B cell (primary cell): ENCODE measurements around the gene GPX2. TPM values are rescaled to one million over a fixed set of nuclear protein-coding genes. Genes with fewer than 3 reads are reported as not detected.

Experiments used
- ATAC-seq: fragments of 200-7000 bp; cut with Tn5 transposase; one replicate; pipeline ENCODE4 v1.10.0; 2021; ENCODE audit warnings: low read depth, mild to moderate bottlenecking, moderate number of reproducible peaks, moderate library complexity
- CTCF ChIA-PET: fragments of 350-600 bp; sonication (Branson Sonifier 250); formaldehyde crosslinking; loops from one replicate; lab custom pipeline; 2021; ENCODE audit warnings: antibody characterized with exemption, inconsistent platforms; lab: Charles Lee
- POLR2A ChIA-PET: fragments of 350-600 bp; sonication (Branson Sonifier 250); formaldehyde crosslinking; loops from one replicate; lab custom pipeline; 2021; ENCODE audit warnings: antibody characterized with exemption; lab: Charles Lee
- DNase-seq: peaks from one replicate; pipeline ENCODE4 v3.0.0; 2013
- H2AFZ ChIP-seq: 2 replicates; pipeline ENCODE4 v1.6.1; 2012; ENCODE audit warnings: mild to moderate bottlenecking, low read depth, low read length; ENCODE audit not compliant: insufficient read depth, poor library complexity, severe bottlenecking
- H3K27ac ChIP-seq, 2 donors: 1 replicate in 1 of 2; 2 replicates in 1 of 2; pipeline ENCODE4 v1.5.1; 2012 to 2013; ENCODE audit warnings: low read length in 2 of 2, mild to moderate bottlenecking in 2 of 2, moderate library complexity in 1 of 2
- H3K27me3 ChIP-seq, 4 experiments: fragments of 200-600 bp in 1 of 4; sonication (generic) in 1 of 4; replicated peaks in 1 of 4; 1 replicate in 2 of 4; 2 replicates in 2 of 4; pipeline versions ENCODE4 v1.6.1 to v1.7.0; 2013 to 2016; ENCODE audit warnings: low read length in 3 of 4, mild to moderate bottlenecking in 2 of 4, mixed read lengths in 1 of 4, moderate library complexity in 1 of 4; ENCODE audit not compliant: insufficient read depth in 4 of 4, control insufficient read depth in 3 of 4; ENCODE audit errors: control extremely low read depth in 1 of 4
- H3K36me3 ChIP-seq, 2 experiments: replicated peaks in 1 of 2; 1 replicate in 1 of 2; 2 replicates in 1 of 2; pipeline versions ENCODE4 v1.6.1 to v1.7.1; 2013; ENCODE audit warnings: low read length in 1 of 2; ENCODE audit not compliant: insufficient read depth in 2 of 2, control insufficient read depth in 1 of 2; ENCODE audit errors: control extremely low read depth in 1 of 2, extremely low read depth in 1 of 2
- H3K4me1 ChIP-seq, 2 donors: fragments of 200-600 bp in 1 of 2; sonication (generic) in 1 of 2; 1 replicate in 1 of 2; 2 replicates in 1 of 2; pipeline versions ENCODE4 v1.5.1 to v1.6.1; 2013 to 2017; ENCODE audit warnings: low read length in 2 of 2; ENCODE audit not compliant: control insufficient read depth in 2 of 2, insufficient read depth in 2 of 2
- H3K4me2 ChIP-seq: replicated peaks from 2 replicates; pipeline ENCODE3; 2012; ENCODE audit warnings: mild to moderate bottlenecking, low read depth, low read length; ENCODE audit not compliant: poor library complexity, severe bottlenecking
- H3K4me3 ChIP-seq, 5 experiments: fragments of 200-600 bp in 1 of 5; sonication (generic) in 1 of 5; 1 replicate in 3 of 5; 2 replicates in 2 of 5; pipeline versions ENCODE4 v1.5.1 to v1.7.0; 2011 to 2016; ENCODE audit warnings: low read length in 4 of 5, mild to moderate bottlenecking in 4 of 5, low read depth in 2 of 5, control low read depth in 1 of 5, moderate library complexity in 1 of 5; ENCODE audit not compliant: insufficient read depth in 1 of 5; ENCODE audit errors: control extremely low read depth in 1 of 5, extremely low read depth in 1 of 5
- H3K79me2 ChIP-seq: fragments of 200-600 bp; sonication (generic); one replicate; pipeline ENCODE4 v1.6.0; 2016; ENCODE audit warnings: low read length; ENCODE audit not compliant: control insufficient read depth, insufficient read depth
- H3K9ac ChIP-seq: fragments of 200-600 bp; sonication (generic); 2 replicates; pipeline ENCODE4 v1.6.1; 2017; ENCODE audit warnings: mild to moderate bottlenecking, low read length, moderate library complexity
- H3K9me3 ChIP-seq, 3 donors: one replicate each; pipeline versions ENCODE4 v1.6.1 to v1.7.1; 2013; ENCODE audit warnings: low read length in 2 of 3; ENCODE audit not compliant: control insufficient read depth in 2 of 3, insufficient read depth in 1 of 3; ENCODE audit errors: control extremely low read depth in 1 of 3
- H4K20me1 ChIP-seq: 2 replicates; pipeline ENCODE4 v1.6.0; 2012; ENCODE audit warnings: mild to moderate bottlenecking, low read length; ENCODE audit not compliant: insufficient read depth, control insufficient read depth, poor library complexity, severe bottlenecking
- H3K27ac Mint-ChIP-seq: one replicate; pipeline ENCODE4 v1.8.0; 2021; ENCODE audit warnings: mixed read lengths
- H3K27me3 Mint-ChIP-seq: one replicate; pipeline ENCODE4 v1.8.0; 2021; ENCODE audit warnings: mixed read lengths
- H3K4me1 Mint-ChIP-seq: one replicate; pipeline ENCODE4 v1.8.0; 2021; ENCODE audit warnings: mixed read lengths
- H3K4me3 Mint-ChIP-seq: one replicate; pipeline ENCODE4 v1.8.0; 2021; ENCODE audit warnings: mixed read lengths
- H3K9me3 Mint-ChIP-seq: one replicate; pipeline ENCODE4 v1.8.0; 2022; ENCODE audit warnings: mixed read lengths; ENCODE audit not compliant: insufficient read depth
- EZH2 ChIP-seq: IDR thresholded peaks from 2 replicates; pipeline ENCODE4 v1.6.1; 2012; ENCODE audit warnings: borderline replicate concordance, low read depth, mild to moderate bottlenecking, moderate library complexity, low read length; ENCODE audit not compliant: insufficient read depth, poor library complexity, severe bottlenecking
- WGBS: methylation state at CpG from one replicate; pipeline ENCODE4 v1.1.5; 2013; ENCODE audit warnings: missing lambda C conversion rate; ENCODE audit not compliant: insufficient coverage; 5-methylcytosine and 5-hydroxymethylcytosine counted together
- intact Hi-C: fragments of 100-400 bp; cut with micrococcal nuclease; formaldehyde crosslinking; loops from one replicate; pipeline ENCODE4 v1.10.0; 2022
- polyA plus RNA-seq: library from polyadenylated mRNA; depleted of rRNA; stranded (reverse); fragments of >200 nt; gene quantifications from 2 replicates; pipeline ENCODE4 v1.2.3, GENCODE V29; 2012
- total RNA-seq, 2 donors: library from RNA; stranded (reverse); fragments of 120-200 nt in 1 of 2; gene quantifications; 1 replicate in 1 of 2; 2 replicates in 1 of 2; pipeline versions ENCODE4 v1.2.3 to v1.2.4, GENCODE V29; 2013 to 2022
- TF ChIP-seq, protein P1 (sequence below): fragments of 200-600 bp; IDR thresholded peaks from one replicate; pipeline ENCODE4 v1.8.0; 2022; ENCODE audit warnings: antibody characterized with exemption, mild to moderate bottlenecking

Gene GPX2
- total and polyA plus RNA-seq, 2 donors (not counting 1 experiment from before 2014, with no cell fraction given): not detected

GRCh38 chr14:64943556-64943955 lies 1.0 kb upstream of the GPX2 start:
- H3K27me3 ChIP-seq: no peaks in the 10 kb centered on the region
- 6% methylated on average over 3 of the region's 6 CpGs for WGBS
- no peak for DNase-seq
- H3K4me1 ChIP-seq: peaks cover 10 to 13% of the 10 kb centered on the region in 2 donors
- H3K4me3 ChIP-seq: no peak overlapping the region
- no peak for TF ChIP-seq EZH2
- TF ChIP-seq, protein P1, sequence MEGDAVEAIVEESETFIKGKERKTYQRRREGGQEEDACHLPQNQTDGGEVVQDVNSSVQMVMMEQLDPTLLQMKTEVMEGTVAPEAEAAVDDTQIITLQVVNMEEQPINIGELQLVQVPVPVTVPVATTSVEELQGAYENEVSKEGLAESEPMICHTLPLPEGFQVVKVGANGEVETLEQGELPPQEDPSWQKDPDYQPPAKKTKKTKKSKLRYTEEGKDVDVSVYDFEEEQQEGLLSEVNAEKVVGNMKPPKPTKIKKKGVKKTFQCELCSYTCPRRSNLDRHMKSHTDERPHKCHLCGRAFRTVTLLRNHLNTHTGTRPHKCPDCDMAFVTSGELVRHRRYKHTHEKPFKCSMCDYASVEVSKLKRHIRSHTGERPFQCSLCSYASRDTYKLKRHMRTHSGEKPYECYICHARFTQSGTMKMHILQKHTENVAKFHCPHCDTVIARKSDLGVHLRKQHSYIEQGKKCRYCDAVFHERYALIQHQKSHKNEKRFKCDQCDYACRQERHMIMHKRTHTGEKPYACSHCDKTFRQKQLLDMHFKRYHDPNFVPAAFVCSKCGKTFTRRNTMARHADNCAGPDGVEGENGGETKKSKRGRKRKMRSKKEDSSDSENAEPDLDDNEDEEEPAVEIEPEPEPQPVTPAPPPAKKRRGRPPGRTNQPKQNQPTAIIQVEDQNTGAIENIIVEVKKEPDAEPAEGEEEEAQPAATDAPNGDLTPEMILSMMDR: no peak
- Mint-ChIP-seq H3K27ac (peak overlapping the region; percentile 73), H3K9me3 (no peaks in the 10 kb centered on the region), H3K4me3 (no peak overlapping the region), H3K4me1 (peaks cover 24% of the 10 kb centered on the region), H3K27me3 (no peaks in the 10 kb centered on the region)
- ATAC-seq: no peak
- H2AFZ ChIP-seq: no peak overlapping the region
- peak overlapping the region in 1 of 2 donors; percentile 44 for H3K27ac ChIP-seq
- H3K36me3 ChIP-seq: peaks cover 0 to 9% of the 10 kb centered on the region in 2 experiments
- H3K79me2 ChIP-seq: no peaks in the 10 kb centered on the region
- no peaks in the 10 kb centered on the region for H3K9me3 ChIP-seq
- intact Hi-C loops: no loop called here
- H3K9ac ChIP-seq: no peak overlapping the region
- ChIA-PET POLR2A (no interaction called here), CTCF (no interaction called here)
- peak overlapping the region; percentile 19 for H3K4me2 ChIP-seq
- H4K20me1 ChIP-seq: no peaks in the 10 kb centered on the region

GRCh38 chr14:64940336-64940910 lies 2.1 kb downstream of the GPX2 start:
- H3K9me3 Mint-ChIP-seq: no peaks in the 10 kb centered on the region
- H3K4me3 ChIP-seq: no peak overlapping the region
- no peak for ATAC-seq
- peaks cover 26% of the 10 kb centered on the region for H3K4me1 Mint-ChIP-seq
- H3K36me3 ChIP-seq: peaks cover 0 to 9% of the 10 kb centered on the region in 2 experiments
- ChIA-PET CTCF (no interaction called here), POLR2A (no interaction called here)
- no peaks in the 10 kb centered on the region for H3K27me3 Mint-ChIP-seq
- H4K20me1 ChIP-seq: peaks cover 4% of the 10 kb centered on the region
- H3K4me3 Mint-ChIP-seq: no peak overlapping the region
- H3K9me3 ChIP-seq: no peaks in the 10 kb centered on the region
- H3K27me3 ChIP-seq: no peaks in the 10 kb centered on the region
- 100% methylated on average over 3 of the region's 3 CpGs for WGBS
- H3K79me2 ChIP-seq: no peaks in the 10 kb centered on the region
- no peak for DNase-seq
- H3K27ac Mint-ChIP-seq: no peak overlapping the region
- H3K27ac ChIP-seq: no peak overlapping the region
- no peak overlapping the region for H3K9ac ChIP-seq
- intact Hi-C loops: no loop called here
- TF ChIP-seq EZH2: no peak
- TF ChIP-seq, protein P1: no peak
- no peak overlapping the region for H2AFZ ChIP-seq
- H3K4me1 ChIP-seq: peaks cover 10 to 13% of the 10 kb centered on the region in 2 donors
- no peak overlapping the region for H3K4me2 ChIP-seq
